ENCODE measurements around the gene CD24.

CD24 gene

DNA sequence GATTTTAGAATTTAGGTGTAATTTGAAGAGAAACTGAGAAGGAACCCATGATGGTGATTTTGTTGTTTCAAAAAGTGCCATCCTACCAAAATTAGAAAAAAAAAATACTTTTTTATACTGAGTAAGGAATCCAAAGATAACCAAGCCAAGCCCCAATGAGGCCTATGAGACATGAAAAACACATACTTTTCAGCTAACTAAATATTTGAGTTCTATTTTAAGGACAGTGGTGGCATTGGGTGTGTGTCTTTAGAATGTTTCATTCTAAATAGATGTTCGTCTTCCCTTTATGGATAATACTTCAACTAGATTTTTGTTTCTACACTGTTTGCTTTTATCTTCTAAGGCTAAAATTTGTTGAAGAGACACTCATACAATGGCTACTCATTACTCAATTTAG is 9.6 kb downstream of the CD24 start:
- Histone ChIP-seq H3K4ac (ENCODE audit: low read depth, low read length) (no peak overlapping the region), H3K79me2 (ENCODE audit: control insufficient read depth, insufficient read depth, low read length, poor library complexity) (no peaks in the 10 kb centered on the region), H2BK120ac (ENCODE audit: insufficient read depth, low read length, poor library complexity) (no peak overlapping the region), H3K4me2 (ENCODE audit: low read length) (no peak overlapping the region), H2AFZ (ENCODE audit: insufficient read depth, low read length, poor library complexity) (no peak overlapping the region), H3K79me1 (ENCODE audit: low read length) (no peaks in the 10 kb centered on the region), H2BK12ac (ENCODE audit: low read length) (no peak overlapping the region), H3K14ac (ENCODE audit: low read length) (no peak overlapping the region), H2BK5ac (ENCODE audit: low read depth, low read length, poor library complexity) (no peak overlapping the region), H4K8ac (ENCODE audit: low read depth, low read length) (no peak overlapping the region), H3K27ac (ENCODE audit: low read depth, low read length) (no peak overlapping the region), H3K23ac (ENCODE audit: low read length) (no peak overlapping the region), H3K36me3 (ENCODE audit: control insufficient read depth in 1 of 2, insufficient read depth in 2 of 2, low read length in 2 of 2) (no peaks in the 10 kb centered on the region), H2AK5ac (ENCODE audit: low read length) (no peak overlapping the region), H3K27me3 (ENCODE audit: insufficient read depth, low read length) (no peaks in the 10 kb centered on the region), H3K9ac (ENCODE audit: low read length) (no peak overlapping the region), H3K9me3 (ENCODE audit: insufficient read depth, low read depth, low read length) (peaks cover 3% of the 10 kb centered on the region), H4K12ac (ENCODE audit: low read depth, low read length) (no peak overlapping the region), H3K18ac (ENCODE audit: low read length) (no peak overlapping the region), H4K91ac (ENCODE audit: low read depth, low read length) (no peak overlapping the region), H3K4me3 (ENCODE audit: low read depth, low read length) (no peak overlapping the region), H3K4me1 (ENCODE audit: control insufficient read depth in 1 of 2, insufficient read depth in 2 of 2, low read length in 2 of 2) (no peaks in the 10 kb centered on the region)
- WGBS (ENCODE audit: extremely low coverage, insufficient coverage, insufficient read length): no CpG with 5 or more reads among the region's 1 CpG
- DNase-seq: no peak

DNA sequence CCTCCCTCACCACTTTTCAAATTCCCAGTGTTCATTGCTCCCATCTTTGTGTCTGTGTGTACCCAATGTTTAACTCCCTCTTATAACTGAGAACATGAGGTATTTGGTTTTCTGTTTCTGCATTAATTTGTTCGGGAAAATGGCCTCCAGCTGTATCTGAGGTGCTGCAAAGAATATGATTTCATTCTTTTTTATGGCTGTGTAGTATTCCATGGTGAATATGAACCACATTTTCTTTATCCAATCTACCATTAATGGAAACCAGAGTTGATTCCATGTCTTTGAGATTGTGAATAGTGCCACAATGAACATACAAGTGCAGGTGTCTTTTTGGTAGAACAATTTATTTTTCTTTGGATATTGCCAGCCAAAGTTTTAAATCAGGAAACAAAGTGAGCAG is 10.4 kb downstream of the CD24 start:
- Histone ChIP-seq H3K27ac (ENCODE audit: low read depth, low read length) (no peak overlapping the region), H3K4ac (ENCODE audit: low read depth, low read length) (no peak overlapping the region), H3K4me3 (ENCODE audit: low read depth, low read length) (no peak overlapping the region), H3K4me2 (ENCODE audit: low read length) (no peak overlapping the region), H4K8ac (ENCODE audit: low read depth, low read length) (no peak overlapping the region), H4K12ac (ENCODE audit: low read depth, low read length) (no peak overlapping the region), H3K79me2 (ENCODE audit: control insufficient read depth, insufficient read depth, low read length, poor library complexity) (no peaks in the 10 kb centered on the region), H3K4me1 (ENCODE audit: control insufficient read depth in 1 of 2, insufficient read depth in 2 of 2, low read length in 2 of 2) (no peaks in the 10 kb centered on the region), H3K9ac (ENCODE audit: low read length) (no peak overlapping the region), H2AFZ (ENCODE audit: insufficient read depth, low read length, poor library complexity) (no peak overlapping the region), H2BK5ac (ENCODE audit: low read depth, low read length, poor library complexity) (no peak overlapping the region), H3K23ac (ENCODE audit: low read length) (no peak overlapping the region), H3K14ac (ENCODE audit: low read length) (no peak overlapping the region), H3K9me3 (ENCODE audit: insufficient read depth, low read depth, low read length) (peaks cover 3% of the 10 kb centered on the region), H3K36me3 (ENCODE audit: control insufficient read depth in 1 of 2, insufficient read depth in 2 of 2, low read length in 2 of 2) (no peaks in the 10 kb centered on the region), H3K27me3 (ENCODE audit: insufficient read depth, low read length) (no peaks in the 10 kb centered on the region), H3K18ac (ENCODE audit: low read length) (no peak overlapping the region), H2BK12ac (ENCODE audit: low read length) (no peak overlapping the region), H2AK5ac (ENCODE audit: low read length) (no peak overlapping the region), H3K79me1 (ENCODE audit: low read length) (no peaks in the 10 kb centered on the region), H2BK120ac (ENCODE audit: insufficient read depth, low read length, poor library complexity) (no peak overlapping the region), H4K91ac (ENCODE audit: low read depth, low read length) (no peak overlapping the region)
- no CpG with 5 or more reads among the region's 1 CpG for WGBS (ENCODE audit: extremely low coverage, insufficient coverage, insufficient read length)
- DNase-seq: no peak

DNA sequence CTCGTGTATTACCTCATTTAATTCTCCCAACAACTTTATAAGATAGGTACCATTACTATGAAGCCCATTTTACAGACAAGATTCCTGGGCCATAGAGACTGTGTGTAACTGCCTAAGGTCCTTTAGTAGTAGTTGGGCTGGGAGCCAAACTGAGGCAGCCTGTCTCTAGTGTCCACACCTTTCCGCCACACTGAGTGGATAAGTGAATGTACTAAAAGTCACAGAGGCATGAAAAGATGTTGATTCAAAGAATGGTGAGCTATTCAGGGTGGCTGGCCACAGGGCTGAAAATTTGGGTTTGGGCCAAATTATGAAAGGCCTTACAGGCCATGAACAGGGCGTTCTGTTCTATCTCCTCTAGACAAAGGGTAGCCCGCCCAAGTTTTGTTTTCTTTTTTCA is 11.0 kb downstream of the CD24 start:
- Histone ChIP-seq H3K27me3 (ENCODE audit: insufficient read depth, low read length) (no peaks in the 10 kb centered on the region), H2BK12ac (ENCODE audit: low read length) (no peak overlapping the region), H3K4me2 (ENCODE audit: low read length) (no peak overlapping the region), H3K18ac (ENCODE audit: low read length) (no peak overlapping the region), H2BK5ac (ENCODE audit: low read depth, low read length, poor library complexity) (no peak overlapping the region), H3K9me3 (ENCODE audit: insufficient read depth, low read depth, low read length) (peaks cover 3% of the 10 kb centered on the region), H3K4me1 (ENCODE audit: control insufficient read depth in 1 of 2, insufficient read depth in 2 of 2, low read length in 2 of 2) (no peaks in the 10 kb centered on the region), H2AK5ac (ENCODE audit: low read length) (no peak overlapping the region), H3K14ac (ENCODE audit: low read length) (no peak overlapping the region), H3K79me2 (ENCODE audit: control insufficient read depth, insufficient read depth, low read length, poor library complexity) (no peaks in the 10 kb centered on the region), H4K12ac (ENCODE audit: low read depth, low read length) (no peak overlapping the region), H3K79me1 (ENCODE audit: low read length) (no peaks in the 10 kb centered on the region), H3K9ac (ENCODE audit: low read length) (no peak overlapping the region), H3K4ac (ENCODE audit: low read depth, low read length) (no peak overlapping the region), H3K27ac (ENCODE audit: low read depth, low read length) (no peak overlapping the region), H3K36me3 (ENCODE audit: control insufficient read depth in 1 of 2, insufficient read depth in 2 of 2, low read length in 2 of 2) (no peaks in the 10 kb centered on the region), H4K8ac (ENCODE audit: low read depth, low read length) (no peak overlapping the region), H4K91ac (ENCODE audit: low read depth, low read length) (no peak overlapping the region), H2AFZ (ENCODE audit: insufficient read depth, low read length, poor library complexity) (no peak overlapping the region), H3K23ac (ENCODE audit: low read length) (no peak overlapping the region), H2BK120ac (ENCODE audit: insufficient read depth, low read length, poor library complexity) (no peak overlapping the region), H3K4me3 (ENCODE audit: low read depth, low read length) (no peak overlapping the region)
- DNase-seq: no peak
- WGBS (ENCODE audit: extremely low coverage, insufficient coverage, insufficient read length): no CpG with 5 or more reads among the region's 4 CpGs

DNA sequence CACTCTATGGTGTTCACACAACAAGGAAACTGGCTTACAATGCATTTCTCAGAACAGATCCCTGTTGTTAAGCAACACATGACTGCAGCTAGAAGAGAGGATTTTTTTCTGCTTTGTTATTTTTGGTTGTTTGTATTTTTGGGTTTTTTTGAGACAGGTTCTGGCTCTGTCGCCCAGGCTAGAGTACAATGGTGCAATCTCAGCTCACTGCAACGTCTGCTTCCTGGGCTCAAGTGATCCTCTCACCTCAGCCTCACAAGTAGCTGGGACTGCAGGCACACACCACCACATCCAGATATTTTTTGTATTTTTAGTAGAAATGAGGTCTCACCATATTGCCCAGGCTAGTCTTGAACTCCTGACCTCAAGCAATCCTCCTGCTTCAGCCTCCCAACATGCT is 12.7 kb downstream of the CD24 start:
- Histone ChIP-seq H4K12ac (ENCODE audit: low read depth, low read length) (no peak overlapping the region), H2AK5ac (ENCODE audit: low read length) (no peak overlapping the region), H3K79me1 (ENCODE audit: low read length) (no peaks in the 10 kb centered on the region), H3K4me2 (ENCODE audit: low read length) (no peak overlapping the region), H4K8ac (ENCODE audit: low read depth, low read length) (no peak overlapping the region), H3K79me2 (ENCODE audit: control insufficient read depth, insufficient read depth, low read length, poor library complexity) (no peaks in the 10 kb centered on the region), H2AFZ (ENCODE audit: insufficient read depth, low read length, poor library complexity) (no peak overlapping the region), H3K36me3 (ENCODE audit: control insufficient read depth in 1 of 2, insufficient read depth in 2 of 2, low read length in 2 of 2) (no peaks in the 10 kb centered on the region), H3K9me3 (ENCODE audit: insufficient read depth, low read depth, low read length) (peaks cover 3% of the 10 kb centered on the region), H3K18ac (ENCODE audit: low read length) (no peak overlapping the region), H3K27ac (ENCODE audit: low read depth, low read length) (no peak overlapping the region), H2BK12ac (ENCODE audit: low read length) (no peak overlapping the region), H3K9ac (ENCODE audit: low read length) (no peak overlapping the region), H2BK120ac (ENCODE audit: insufficient read depth, low read length, poor library complexity) (no peak overlapping the region), H3K4me3 (ENCODE audit: low read depth, low read length) (no peak overlapping the region), H4K91ac (ENCODE audit: low read depth, low read length) (no peak overlapping the region), H3K4ac (ENCODE audit: low read depth, low read length) (no peak overlapping the region), H3K14ac (ENCODE audit: low read length) (no peak overlapping the region), H3K4me1 (ENCODE audit: control insufficient read depth in 1 of 2, insufficient read depth in 2 of 2, low read length in 2 of 2) (no peaks in the 10 kb centered on the region), H3K23ac (ENCODE audit: low read length) (no peak overlapping the region), H3K27me3 (ENCODE audit: insufficient read depth, low read length) (no peaks in the 10 kb centered on the region), H2BK5ac (ENCODE audit: low read depth, low read length, poor library complexity) (no peak overlapping the region)
- DNase-seq: no peak
- no CpG with 5 or more reads among the region's 2 CpGs for WGBS (ENCODE audit: extremely low coverage, insufficient coverage, insufficient read length)
